ENCODE measurements around the gene SLC48A1.
A peak's percentile ranks its signal among the peaks of the same experiment; 100 is the strongest.

Gene SLC48A1

DNA sequence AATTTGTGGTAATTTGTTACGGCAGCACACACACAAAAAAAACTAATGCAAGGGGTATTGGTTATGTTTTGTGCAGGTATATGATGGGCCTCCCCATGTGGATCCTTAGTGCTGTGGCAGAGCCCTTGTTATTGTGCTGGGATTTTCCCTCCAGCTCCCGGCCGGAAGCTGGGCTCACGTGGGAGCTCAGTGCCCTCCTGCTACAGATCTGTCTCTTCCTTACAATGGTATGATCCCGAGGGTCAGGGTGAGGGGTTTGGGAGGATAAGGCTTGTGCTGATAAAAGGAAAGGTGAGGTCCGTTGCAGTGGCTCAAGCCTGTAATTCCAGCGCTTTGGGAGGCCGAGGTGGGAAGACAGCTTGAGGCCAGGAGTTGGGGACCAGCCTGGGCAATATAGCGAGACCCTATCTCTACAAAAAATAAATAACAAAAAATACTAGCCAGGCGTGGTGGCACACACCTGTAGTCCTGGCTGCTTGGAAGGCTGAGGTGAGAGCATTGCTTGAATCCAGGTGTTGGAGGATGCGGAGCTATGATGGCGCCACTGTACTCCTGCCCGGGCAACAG, 861 bp upstream of the SLC48A1 start:
- H3K36me3 ChIP-seq (ENCODE audit: control insufficient read depth in 2 of 2, insufficient read depth in 2 of 2, low read length in 2 of 2) = no peaks in the 10 kb centered on the region
- H3K9ac ChIP-seq (ENCODE audit: low read length in 2 of 2) = peak overlapping the region in 1 of 2 donors; percentile 62
- peaks cover 37% of the 10 kb centered on the region for H3K4me1 ChIP-seq (ENCODE audit: control insufficient read depth, insufficient read depth, low read length)
- H3K27ac ChIP-seq (ENCODE audit: low read length) = no peak overlapping the region
- H3K9me3 ChIP-seq (ENCODE audit: control insufficient read depth in 2 of 2, low read length in 2 of 2) = no peaks in the 10 kb centered on the region
- H3K27me3 ChIP-seq (ENCODE audit: control insufficient read depth in 1 of 2, insufficient read depth in 2 of 2, low read length in 2 of 2) = no peaks in the 10 kb centered on the region
- H3K4me3 ChIP-seq (ENCODE audit: low read length in 2 of 2) = peak overlapping the region; percentile 11 to 84

DNA sequence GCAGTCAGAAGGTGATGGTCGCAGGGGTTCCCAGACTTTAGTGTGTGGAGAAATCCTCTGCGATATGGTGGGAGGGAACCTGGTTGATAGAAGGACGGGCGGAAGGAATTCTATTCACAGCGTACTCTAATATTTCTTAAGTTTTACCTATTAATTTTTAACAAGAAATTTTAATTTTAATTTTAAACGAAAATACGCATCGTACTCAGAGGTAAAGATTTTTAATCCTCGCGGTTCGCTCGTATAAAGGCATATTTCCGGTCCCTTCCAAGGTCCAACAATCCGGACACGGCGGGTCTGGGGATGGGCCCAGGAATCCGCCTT, 338 bp upstream of the SLC48A1 start:
- Histone ChIP-seq H3K4me1 (ENCODE audit: control insufficient read depth, insufficient read depth, low read length) (peaks cover 42% of the 10 kb centered on the region), H3K27me3 (ENCODE audit: control insufficient read depth in 1 of 2, insufficient read depth in 2 of 2, low read length in 2 of 2) (no peaks in the 10 kb centered on the region), H3K9me3 (ENCODE audit: control insufficient read depth in 2 of 2, low read length in 2 of 2) (no peaks in the 10 kb centered on the region), H3K4me3 (ENCODE audit: low read length in 2 of 2) (peak overlapping the region; percentile 11 to 84), H3K36me3 (ENCODE audit: control insufficient read depth in 2 of 2, insufficient read depth in 2 of 2, low read length in 2 of 2) (no peaks in the 10 kb centered on the region), H3K9ac (ENCODE audit: low read length in 2 of 2) (peak overlapping the region; percentile 62 to 81), H3K27ac (ENCODE audit: low read length) (no peak overlapping the region)

- Histone ChIP-seq H3K9me3 (ENCODE audit: control insufficient read depth in 2 of 2, low read length in 2 of 2) (no peaks in the 10 kb centered on the region), H3K4me3 (ENCODE audit: low read length in 2 of 2) (peak overlapping the region; percentile 55 to 84), H3K27me3 (ENCODE audit: control insufficient read depth in 1 of 2, insufficient read depth in 2 of 2, low read length in 2 of 2) (no peaks in the 10 kb centered on the region), H3K9ac (ENCODE audit: low read length in 2 of 2) (peak overlapping the region; percentile 71 to 72), H3K27ac (ENCODE audit: low read length) (no peak overlapping the region), H3K4me1 (ENCODE audit: control insufficient read depth, insufficient read depth, low read length) (peaks cover 55% of the 10 kb centered on the region), H3K36me3 (ENCODE audit: control insufficient read depth in 2 of 2, insufficient read depth in 2 of 2, low read length in 2 of 2) (no peaks in the 10 kb centered on the region)
These were observed 981 bp downstream of the SLC48A1 start for GRCh38 chr12:47773858-47774580.

DNA sequence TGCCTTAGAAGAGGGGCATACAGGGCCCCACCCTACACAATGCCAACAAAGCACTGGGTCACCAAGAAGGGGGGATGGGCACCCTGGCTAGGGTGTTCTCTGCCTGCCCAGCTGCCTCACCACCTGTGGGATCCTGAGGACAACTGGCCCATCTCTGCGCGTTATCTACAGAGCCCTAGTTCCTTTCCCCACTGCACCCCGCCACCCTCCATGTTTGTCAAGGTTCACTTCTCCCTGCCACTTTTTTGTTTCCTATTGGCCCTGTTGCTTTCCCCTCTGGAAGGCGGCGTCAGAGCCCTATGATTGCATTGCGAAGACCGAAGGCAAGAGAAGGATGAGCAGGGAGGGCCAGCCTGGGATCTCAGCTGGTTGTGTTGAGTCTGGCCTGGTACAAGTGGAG, 1.6 kb downstream of the SLC48A1 start:
- Histone ChIP-seq H3K9me3 (ENCODE audit: control insufficient read depth in 2 of 2, low read length in 2 of 2) (no peaks in the 10 kb centered on the region), H3K9ac (ENCODE audit: low read length in 2 of 2) (peak overlapping the region in 1 of 2 donors; percentile 47), H3K36me3 (ENCODE audit: control insufficient read depth in 2 of 2, insufficient read depth in 2 of 2, low read length in 2 of 2) (no peaks in the 10 kb centered on the region), H3K27ac (ENCODE audit: low read length) (peak overlapping the region; percentile 49), H3K4me1 (ENCODE audit: control insufficient read depth, insufficient read depth, low read length) (peaks cover 61% of the 10 kb centered on the region), H3K27me3 (ENCODE audit: control insufficient read depth in 1 of 2, insufficient read depth in 2 of 2, low read length in 2 of 2) (no peaks in the 10 kb centered on the region), H3K4me3 (ENCODE audit: low read length in 2 of 2) (peak overlapping the region in 1 of 2 donors; percentile 29)

- no peaks in the 10 kb centered on the region for H3K27me3 ChIP-seq (ENCODE audit: control insufficient read depth in 1 of 2, insufficient read depth in 2 of 2, low read length in 2 of 2)
- peak overlapping the region in 1 of 2 donors; percentile 29 for H3K4me3 ChIP-seq (ENCODE audit: low read length in 2 of 2)
- H3K27ac ChIP-seq (ENCODE audit: low read length) = peak overlapping the region; percentile 49
- H3K9ac ChIP-seq (ENCODE audit: low read length in 2 of 2) = peak overlapping the region; percentile 9 to 47
- no peaks in the 10 kb centered on the region for H3K9me3 ChIP-seq (ENCODE audit: control insufficient read depth in 2 of 2, low read length in 2 of 2)
- no peaks in the 10 kb centered on the region for H3K36me3 ChIP-seq (ENCODE audit: control insufficient read depth in 2 of 2, insufficient read depth in 2 of 2, low read length in 2 of 2)
- H3K4me1 ChIP-seq (ENCODE audit: control insufficient read depth, insufficient read depth, low read length) = peaks cover 61% of the 10 kb centered on the region
These were observed 2.3 kb downstream of the SLC48A1 start for GRCh38 chr12:47775100-47775911.

DNA sequence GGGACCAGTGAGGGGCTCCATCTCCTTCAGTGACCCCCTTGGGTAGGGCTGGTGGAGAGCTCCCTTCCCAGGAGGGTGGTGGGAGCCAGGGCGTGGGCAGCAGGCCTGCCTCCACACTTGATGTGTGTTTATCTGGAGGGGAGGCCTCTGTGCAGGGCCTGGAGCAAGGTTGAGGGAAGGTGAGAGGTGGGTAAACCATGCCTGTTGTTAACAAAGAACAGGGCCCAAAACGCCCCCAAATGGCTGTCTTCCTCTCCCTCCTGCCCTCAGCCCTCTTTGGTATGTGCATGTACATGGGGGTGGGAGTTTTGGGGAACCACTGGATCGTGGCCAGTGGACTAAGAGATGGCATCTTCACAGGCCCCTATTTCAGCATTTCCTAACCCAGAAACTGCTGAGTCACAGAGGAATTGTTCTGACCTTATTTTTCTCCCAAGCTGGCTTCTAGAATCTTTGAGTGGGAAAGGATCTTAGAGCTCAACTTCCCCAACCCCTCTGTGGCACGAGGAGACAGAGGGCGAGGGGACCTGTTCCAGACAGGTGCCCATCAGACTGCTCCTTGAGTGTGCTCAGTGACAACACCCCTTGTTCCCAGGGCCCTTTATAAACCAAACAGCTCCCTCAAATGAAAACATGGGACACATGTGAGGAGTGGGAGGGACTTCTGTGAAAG, 3.6 kb downstream of the SLC48A1 start:
- H3K9ac ChIP-seq (ENCODE audit: low read length in 2 of 2) = peak overlapping the region in 1 of 2 donors; percentile 46
- peaks cover 0 to 4% of the 10 kb centered on the region in 2 donors for H3K36me3 ChIP-seq (ENCODE audit: control insufficient read depth in 2 of 2, insufficient read depth in 2 of 2, low read length in 2 of 2)
- no peaks in the 10 kb centered on the region for H3K9me3 ChIP-seq (ENCODE audit: control insufficient read depth in 2 of 2, low read length in 2 of 2)
- no peak overlapping the region for H3K4me3 ChIP-seq (ENCODE audit: low read length in 2 of 2)
- peaks cover 61% of the 10 kb centered on the region for H3K4me1 ChIP-seq (ENCODE audit: control insufficient read depth, insufficient read depth, low read length)
- H3K27me3 ChIP-seq (ENCODE audit: control insufficient read depth in 1 of 2, insufficient read depth in 2 of 2, low read length in 2 of 2) = no peaks in the 10 kb centered on the region
- H3K27ac ChIP-seq (ENCODE audit: low read length) = peak overlapping the region; percentile 49

DNA sequence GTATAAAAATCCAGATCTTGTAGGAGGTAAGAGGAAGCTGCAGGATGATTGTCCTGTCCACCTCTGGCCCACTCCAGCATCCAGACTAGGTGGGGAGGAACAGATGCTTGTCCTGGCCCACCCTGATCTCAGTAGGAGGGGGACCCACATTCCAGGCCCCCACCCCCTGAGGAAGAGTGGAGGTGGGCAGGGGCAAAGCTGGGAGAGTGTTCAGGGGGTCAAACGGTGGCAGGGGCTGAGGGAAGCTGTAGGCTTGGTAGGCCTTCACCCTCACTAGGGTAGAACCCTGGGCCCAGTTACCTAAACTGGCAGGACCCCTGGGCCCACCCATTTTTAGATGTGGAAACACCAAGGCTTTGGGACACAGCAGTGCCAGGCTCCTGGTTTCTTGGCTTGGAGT, 4.1 kb downstream of the SLC48A1 start:
- Histone ChIP-seq H3K9ac (ENCODE audit: low read length in 2 of 2) (peak overlapping the region in 1 of 2 donors; percentile 46), H3K9me3 (ENCODE audit: control insufficient read depth in 2 of 2, low read length in 2 of 2) (no peaks in the 10 kb centered on the region), H3K27ac (ENCODE audit: low read length) (peak overlapping the region; percentile 49), H3K4me1 (ENCODE audit: control insufficient read depth, insufficient read depth, low read length) (peaks cover 61% of the 10 kb centered on the region), H3K36me3 (ENCODE audit: control insufficient read depth in 2 of 2, insufficient read depth in 2 of 2, low read length in 2 of 2) (peaks cover 0 to 8% of the 10 kb centered on the region in 2 donors), H3K27me3 (ENCODE audit: control insufficient read depth in 1 of 2, insufficient read depth in 2 of 2, low read length in 2 of 2) (no peaks in the 10 kb centered on the region), H3K4me3 (ENCODE audit: low read length in 2 of 2) (no peak overlapping the region)

- Histone ChIP-seq H3K27ac (ENCODE audit: low read length) (peak overlapping the region; percentile 49), H3K36me3 (ENCODE audit: control insufficient read depth in 2 of 2, insufficient read depth in 2 of 2, low read length in 2 of 2) (peaks cover 0 to 10% of the 10 kb centered on the region in 2 donors), H3K9me3 (ENCODE audit: control insufficient read depth in 2 of 2, low read length in 2 of 2) (no peaks in the 10 kb centered on the region), H3K4me1 (ENCODE audit: control insufficient read depth, insufficient read depth, low read length) (peaks cover 63% of the 10 kb centered on the region), H3K9ac (ENCODE audit: low read length in 2 of 2) (no peak overlapping the region), H3K4me3 (ENCODE audit: low read length in 2 of 2) (peak overlapping the region in 1 of 2 donors; percentile 3), H3K27me3 (ENCODE audit: control insufficient read depth in 1 of 2, insufficient read depth in 2 of 2, low read length in 2 of 2) (no peaks in the 10 kb centered on the region)
These were observed 4.9 kb downstream of the SLC48A1 start for GRCh38 chr12:47777741-47778558.

- Histone ChIP-seq H3K9ac (ENCODE audit: low read length in 2 of 2) (no peak overlapping the region), H3K4me3 (ENCODE audit: low read length in 2 of 2) (no peak overlapping the region), H3K27me3 (ENCODE audit: control insufficient read depth in 1 of 2, insufficient read depth in 2 of 2, low read length in 2 of 2) (no peaks in the 10 kb centered on the region), H3K4me1 (ENCODE audit: control insufficient read depth, insufficient read depth, low read length) (peaks cover 63% of the 10 kb centered on the region), H3K27ac (ENCODE audit: low read length) (no peak overlapping the region), H3K9me3 (ENCODE audit: control insufficient read depth in 2 of 2, low read length in 2 of 2) (no peaks in the 10 kb centered on the region), H3K36me3 (ENCODE audit: control insufficient read depth in 2 of 2, insufficient read depth in 2 of 2, low read length in 2 of 2) (peaks cover 3 to 15% of the 10 kb centered on the region in 2 donors)
These were observed 5.8 kb downstream of the SLC48A1 start for GRCh38 chr12:47778881-47779280.
